Thymus (tissue), 11 donors: ENCODE measurements around the gene BTN1A1. TPM values are rescaled to one million over a fixed set of nuclear protein-coding genes. Genes with fewer than 3 reads are reported as not detected.
A peak's percentile ranks its signal among the peaks of the same experiment; 100 is the strongest.
"Not testable (repeated sequence)": the region's sequence is repeated elsewhere in the genome, so short reads cannot be mapped to it uniquely, and the experiment has no call there.

Experiments used
- DNase-seq, 9 donors: peaks; one replicate each; pipeline ENCODE4 v3.0.0-alpha.2; 2013; ENCODE audit warnings: low spot score in 9 of 9, low read depth in 6 of 9, missing footprints in 1 of 9
- H3K27ac ChIP-seq, 2 donors: one replicate each; pipeline ENCODE4 v1.5.1; 2013; ENCODE audit warnings: control low read depth in 1 of 2, low read depth in 1 of 2, low read length in 1 of 2, mild to moderate bottlenecking in 1 of 2, moderate library complexity in 1 of 2
- H3K27me3 ChIP-seq, 2 donors: one replicate each; pipeline ENCODE4 v1.5.1; 2013; ENCODE audit warnings: low read length in 1 of 2; ENCODE audit not compliant: control insufficient read depth in 2 of 2, insufficient read depth in 1 of 2
- H3K36me3 ChIP-seq, 2 donors: one replicate each; pipeline ENCODE4 v1.5.1; 2013; ENCODE audit warnings: low read length in 1 of 2, mild to moderate bottlenecking in 1 of 2, moderate library complexity in 1 of 2; ENCODE audit not compliant: control insufficient read depth in 2 of 2, insufficient read depth in 2 of 2
- H3K4me1 ChIP-seq, 2 donors: one replicate each; pipeline ENCODE4 v1.5.1; 2013; ENCODE audit warnings: low read length in 2 of 2; ENCODE audit not compliant: control insufficient read depth in 2 of 2, insufficient read depth in 2 of 2
- H3K4me3 ChIP-seq, 2 donors: one replicate each; pipeline ENCODE4 v1.5.1; 2013; ENCODE audit warnings: low read length in 2 of 2, control low read depth in 1 of 2, mild to moderate bottlenecking in 1 of 2
- H3K9me3 ChIP-seq, 2 donors: one replicate each; pipeline ENCODE4 v1.5.1; 2013; ENCODE audit warnings: low read length in 1 of 2, mild to moderate bottlenecking in 1 of 2; ENCODE audit not compliant: control insufficient read depth in 2 of 2, insufficient read depth in 1 of 2
- WGBS: extraction: QIAGEN DNeasy Blood & Tissue Kit; methylation state at CpG from one replicate; pipeline ENCODE4 v1.1.7; 2013; 5-methylcytosine and 5-hydroxymethylcytosine counted together
- polyA plus RNA-seq: library from polyadenylated mRNA; stranded (reverse); fragments of 200-250 nt; gene quantifications from one replicate; pipeline ENCODE4 v1.2.3, GENCODE V29; 2013
- total RNA-seq: library from RNA; stranded (reverse); fragments of 120-200 nt; gene quantifications from one replicate; pipeline ENCODE4 v1.2.4, GENCODE V29; 2013
- donor health status: healthy.

The BTN1A1 gene
- total and polyA plus RNA-seq, 2 donors: 0.14 to 0.16 TPM

DNA sequence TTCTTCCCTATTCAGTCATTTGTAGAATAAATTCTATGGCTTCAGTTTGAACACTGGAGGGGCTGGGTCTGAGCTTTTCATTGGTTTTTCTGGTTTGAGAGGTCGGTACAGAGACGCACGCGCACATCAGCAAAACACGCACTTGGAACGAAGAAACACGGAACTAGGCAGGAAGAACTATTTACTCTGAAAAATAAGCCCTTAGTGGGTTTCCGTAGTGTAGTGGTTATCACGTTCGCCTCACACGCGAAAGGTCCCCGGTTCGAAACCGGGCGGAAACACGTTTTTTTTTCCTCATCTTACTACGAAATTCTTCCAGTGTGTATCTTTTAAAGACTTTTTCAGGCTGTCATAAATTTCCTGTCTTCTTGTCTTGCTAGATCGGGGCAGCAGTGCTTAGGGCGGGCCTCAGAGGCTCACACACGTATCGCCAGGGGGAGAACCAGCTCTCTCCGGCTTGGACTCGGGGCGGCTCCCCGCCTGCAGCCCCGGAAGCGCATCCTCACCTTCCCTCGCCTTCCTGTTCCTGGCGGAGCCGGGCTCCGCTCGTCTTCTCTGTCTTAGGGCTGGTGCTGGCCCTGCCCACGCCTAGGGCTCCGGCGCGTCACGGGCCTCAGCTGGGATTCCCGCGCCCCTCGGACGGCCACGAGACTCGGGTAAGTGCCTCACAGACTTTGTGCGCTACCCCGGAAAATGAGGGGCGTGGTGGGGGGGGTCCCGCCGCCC is 37.9 kb downstream of the BTN1A1 start, which contains the start of gene HMGN4:
HMGN4 (plus strand) TSS at position 521 of the 726 bp plus-strand sequence. CDS start 6,841 bp downstream, outside the sequence.
- no peaks in the 10 kb centered on the region for H3K27me3 ChIP-seq
- under 1% methylated on average over 49 of the region's 49 CpGs for WGBS
- H3K36me3 ChIP-seq: peaks cover 4 to 11% of the 10 kb centered on the region in 2 donors
- peaks cover 16 to 29% of the 10 kb centered on the region in 2 donors for H3K4me1 ChIP-seq
- H3K27ac ChIP-seq: peak within 1 kb of the TSS; percentile 94 to 97
- peak within 1 kb of the TSS; percentile 97 to 98 for H3K4me3 ChIP-seq
- H3K9me3 ChIP-seq: no peaks in the 10 kb centered on the region
- peak; percentile 85 to 99 (median 96) for DNase-seq

DNA sequence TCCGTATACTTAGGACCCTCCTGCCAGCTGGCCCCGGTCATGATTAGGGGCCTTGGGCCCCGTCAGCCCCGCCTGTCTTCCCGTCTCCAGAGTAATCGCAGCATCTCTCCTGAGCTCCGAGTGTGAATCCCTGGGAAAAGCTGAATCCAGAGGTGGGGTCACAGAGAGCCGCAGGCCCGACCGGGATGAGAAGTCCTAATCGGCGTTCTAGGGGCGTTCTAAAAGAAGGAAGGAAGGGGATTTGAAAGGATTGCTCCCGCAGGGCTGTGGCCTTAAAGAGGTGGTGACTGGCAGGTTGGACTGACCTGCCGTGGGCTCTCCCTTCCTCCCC is 38.4 kb downstream of the BTN1A1 start:
- H3K9me3 ChIP-seq: no peaks in the 10 kb centered on the region
- peak overlapping the region; percentile 94 to 97 for H3K27ac ChIP-seq
- WGBS: under 1% methylated on average over 15 of the region's 15 CpGs
- no peaks in the 10 kb centered on the region for H3K27me3 ChIP-seq
- no peak for DNase-seq
- peak overlapping the region; percentile 97 to 98 for H3K4me3 ChIP-seq
- peaks cover 16 to 29% of the 10 kb centered on the region in 2 donors for H3K4me1 ChIP-seq
- peaks cover 4 to 14% of the 10 kb centered on the region in 2 donors for H3K36me3 ChIP-seq

DNA sequence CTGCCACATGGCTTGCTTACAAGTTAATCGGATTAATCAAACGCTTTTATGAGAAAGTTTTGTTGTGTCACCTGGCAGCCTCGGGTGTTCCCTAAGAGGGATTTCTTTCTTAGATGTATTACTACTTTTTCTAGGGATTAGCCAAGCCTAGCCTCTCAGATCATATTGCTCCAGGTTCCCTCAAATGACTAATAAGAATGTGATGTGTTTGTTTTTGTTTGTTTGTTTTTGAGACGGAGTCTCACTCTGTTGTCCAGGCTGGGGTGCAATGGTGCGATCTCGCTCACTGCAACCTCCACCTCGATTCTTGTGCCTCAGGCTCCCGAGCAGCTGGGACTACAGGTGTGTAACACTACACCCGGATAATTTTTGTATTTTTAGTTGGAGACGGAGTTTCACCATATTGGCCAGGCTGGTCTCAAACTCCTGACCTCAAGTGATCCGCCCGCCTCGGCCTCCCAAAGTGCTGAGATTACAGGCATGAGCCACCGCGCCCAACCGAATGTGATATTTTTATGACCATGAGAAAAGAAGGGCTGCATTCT is 39.0 kb downstream of the BTN1A1 start:
- no peaks in the 10 kb centered on the region for H3K9me3 ChIP-seq
- WGBS: 85% methylated on average over 16 of the region's 16 CpGs
- no peaks in the 10 kb centered on the region for H3K27me3 ChIP-seq
- H3K4me3 ChIP-seq: peak overlapping the region; percentile 97 to 98
- peaks cover 16 to 29% of the 10 kb centered on the region in 2 donors for H3K4me1 ChIP-seq
- no peak overlapping the region for H3K27ac ChIP-seq
- peaks cover 4 to 17% of the 10 kb centered on the region in 2 donors for H3K36me3 ChIP-seq
- DNase-seq: no peak

DNA sequence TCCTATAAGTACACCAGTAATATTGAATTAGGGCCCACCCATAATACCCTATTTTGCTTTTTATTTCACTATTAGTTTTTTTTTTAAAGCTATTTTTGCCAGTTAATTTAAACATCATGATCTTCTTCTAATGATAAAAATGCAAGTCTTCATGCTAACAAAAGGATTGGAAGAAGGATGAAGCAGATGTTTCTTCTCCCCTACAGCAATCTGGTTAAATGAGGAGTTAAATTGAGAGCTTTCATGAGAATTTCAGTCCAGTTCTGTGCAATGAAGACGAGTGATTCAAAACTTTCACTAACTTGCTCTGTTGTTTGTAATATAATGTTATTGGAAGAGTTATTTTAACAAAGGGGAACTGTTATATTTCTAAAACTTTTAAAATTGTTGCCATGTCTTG is 41.5 kb downstream of the BTN1A1 start:
- H3K9me3 ChIP-seq: no peaks in the 10 kb centered on the region
- no peak overlapping the region for H3K27ac ChIP-seq
- DNase-seq: no peak
- no peak overlapping the region for H3K4me3 ChIP-seq
- H3K36me3 ChIP-seq: peaks cover 9 to 29% of the 10 kb centered on the region in 2 donors
- no peaks in the 10 kb centered on the region for H3K27me3 ChIP-seq
- 93% methylated on average over 1 of the region's 1 CpG for WGBS
- H3K4me1 ChIP-seq: peaks cover 16 to 18% of the 10 kb centered on the region in 2 donors

DNA sequence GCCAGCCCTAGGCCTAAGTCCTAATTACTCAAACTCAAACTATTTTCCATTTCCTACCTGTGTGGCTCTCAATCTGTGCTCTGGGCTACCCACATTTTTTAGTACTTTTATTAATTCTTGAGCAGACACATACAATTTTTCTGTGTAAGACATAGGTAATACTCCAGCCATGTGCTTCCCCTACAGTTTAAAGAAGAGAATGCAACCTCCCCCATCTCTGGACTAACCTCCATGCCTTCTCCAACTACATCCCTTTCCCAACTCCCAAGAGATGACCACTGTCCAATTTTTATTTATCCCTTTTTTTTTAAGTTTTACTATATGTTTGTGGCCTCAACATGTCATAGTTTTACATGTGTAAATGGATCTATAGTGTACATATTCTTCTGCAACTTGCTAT is 43.9 kb downstream of the BTN1A1 start:
- Histone ChIP-seq H3K27ac (no peak overlapping the region), H3K36me3 (peaks cover 9 to 29% of the 10 kb centered on the region in 2 donors), H3K4me1 (peaks cover 6 to 7% of the 10 kb centered on the region in 2 donors), H3K27me3 (no peaks in the 10 kb centered on the region), H3K4me3 (no peak overlapping the region), H3K9me3 (no peaks in the 10 kb centered on the region)
- DNase-seq: peak in 1 of 9 donors; percentile 32

DNA sequence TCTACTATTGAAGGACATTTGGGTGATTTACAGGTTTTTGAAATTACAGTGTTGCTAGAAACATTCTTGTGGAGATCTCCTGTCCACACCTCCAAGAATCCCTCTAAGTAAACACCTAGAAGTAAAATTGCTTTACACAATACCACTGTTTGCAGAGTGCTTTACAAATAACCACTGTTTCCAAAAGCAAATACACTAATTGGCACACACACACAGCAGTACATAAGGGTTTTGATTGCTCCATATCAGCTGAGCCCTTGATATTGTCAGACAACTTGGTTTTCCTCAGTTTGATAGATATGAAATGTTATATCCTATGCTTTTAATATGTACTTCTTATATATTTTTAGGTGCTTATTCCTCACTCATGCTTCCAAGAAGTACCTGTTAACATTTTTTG is 44.4 kb downstream of the BTN1A1 start:
- no peak overlapping the region for H3K27ac ChIP-seq
- peaks cover under 1 to 3% of the 10 kb centered on the region in 2 donors for H3K4me1 ChIP-seq
- DNase-seq: no peak
- no peaks in the 10 kb centered on the region for H3K27me3 ChIP-seq
- H3K9me3 ChIP-seq: no peaks in the 10 kb centered on the region
- peaks cover 9 to 29% of the 10 kb centered on the region in 2 donors for H3K36me3 ChIP-seq
- no peak overlapping the region for H3K4me3 ChIP-seq

DNA sequence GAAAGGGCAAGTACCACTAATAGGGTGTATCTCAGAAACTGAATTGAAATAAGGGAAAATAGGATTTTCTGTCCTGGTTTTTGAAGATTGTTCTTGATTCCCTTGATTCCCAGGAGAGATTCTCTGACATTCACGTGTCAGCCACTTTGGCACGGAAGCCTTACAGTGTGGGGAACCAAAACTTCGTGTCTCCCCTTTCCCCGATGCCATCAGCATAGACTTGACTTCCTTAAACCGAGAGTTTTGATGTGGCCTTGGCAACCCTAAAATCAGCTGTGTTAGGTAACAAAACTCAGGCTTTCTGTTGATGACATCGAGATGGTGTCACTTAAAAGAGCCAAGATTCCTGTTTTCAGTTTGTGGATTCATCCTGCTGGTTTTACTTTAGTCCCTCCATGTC is 45.5 kb downstream of the BTN1A1 start:
- no peaks in the 10 kb centered on the region for H3K27me3 ChIP-seq
- no peak overlapping the region for H3K4me3 ChIP-seq
- WGBS: 95% methylated on average over 6 of the region's 6 CpGs
- H3K36me3 ChIP-seq: peaks cover 5 to 23% of the 10 kb centered on the region in 2 donors
- peaks cover 0 to 5% of the 10 kb centered on the region in 2 donors for H3K9me3 ChIP-seq
- no peak overlapping the region for H3K27ac ChIP-seq
- no peak for DNase-seq
- peaks cover 0 to 4% of the 10 kb centered on the region in 2 donors for H3K4me1 ChIP-seq

DNA sequence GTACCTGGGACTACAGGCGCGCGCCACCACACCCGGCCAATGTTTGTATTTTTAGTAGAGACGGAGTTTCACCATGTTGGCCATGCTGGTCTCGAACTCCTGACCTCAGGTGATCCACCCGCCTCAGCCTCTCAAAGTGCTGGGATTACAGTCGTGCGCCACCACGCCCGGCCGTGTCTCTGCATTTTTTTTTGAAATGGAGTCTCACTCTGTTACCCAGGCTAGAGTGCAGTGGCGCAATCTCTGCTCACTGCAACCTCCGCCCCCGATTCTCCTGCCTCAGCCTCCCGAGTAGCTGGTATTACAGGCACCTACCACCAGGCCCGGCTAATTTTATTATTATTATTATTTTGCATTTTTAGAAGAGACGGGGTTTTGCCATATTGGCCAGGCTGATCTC is 47.3 kb downstream of the BTN1A1 start:
- 99% methylated on average over 18 of the region's 18 CpGs for WGBS
- not testable (repeated sequence) for H3K4me3 ChIP-seq, H3K27me3 ChIP-seq, H3K4me1 ChIP-seq, DNase-seq, H3K9me3 ChIP-seq, H3K27ac ChIP-seq
- H3K36me3 ChIP-seq: peaks cover 5 to 22% of the 10 kb centered on the region in 2 donors

DNA sequence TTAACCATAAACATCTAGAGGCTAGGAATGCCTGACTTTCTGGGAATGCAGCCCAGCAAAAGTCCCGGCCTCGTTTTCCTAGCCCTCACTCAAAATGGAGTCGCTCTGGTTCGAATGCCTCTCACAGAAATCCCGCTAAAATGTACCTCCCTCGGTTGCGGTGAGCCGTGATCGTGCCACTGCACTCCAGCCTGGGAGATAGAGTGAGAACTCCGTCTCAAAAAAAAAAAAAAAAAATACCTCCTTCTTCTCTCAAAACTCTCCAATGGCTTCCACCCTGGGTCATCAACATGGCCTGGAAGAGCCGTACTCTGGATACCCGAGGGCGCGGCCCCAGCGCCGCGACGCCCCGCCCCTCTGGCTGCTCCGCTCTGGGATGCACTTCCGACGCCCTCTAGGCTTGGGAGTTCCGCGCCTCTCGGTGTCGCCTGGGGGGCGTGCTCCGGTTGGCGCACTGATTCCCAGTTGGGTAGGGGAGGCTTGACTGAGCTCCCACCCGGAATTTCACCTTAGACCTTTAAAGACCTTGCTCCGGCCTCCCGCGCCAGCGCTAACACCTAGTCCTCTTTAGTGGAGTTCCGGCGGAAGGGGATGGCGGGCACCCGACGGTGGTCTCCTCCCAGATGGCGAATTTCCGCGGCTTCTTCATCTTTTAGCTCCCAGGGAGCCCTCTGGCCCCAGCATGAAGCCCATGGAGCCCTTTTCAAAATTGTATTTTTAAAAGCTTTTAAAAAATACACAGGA is 50.3 kb downstream of the BTN1A1 start:
- DNase-seq: peak in 4 of 9 donors; percentile 50 to 77 (median 61)

More for the DNA sequence above, 50.3 kb downstream of the BTN1A1 start:
- Histone ChIP-seq H3K27me3 (peaks cover 0 to 2% of the 10 kb centered on the region in 2 donors), H3K27ac (peak overlapping the region; percentile 52 to 78), H3K4me3 (peak overlapping the region; percentile 83 to 85), H3K4me1 (peaks cover 9 to 29% of the 10 kb centered on the region in 2 donors), H3K36me3 (peaks cover 0 to 6% of the 10 kb centered on the region in 2 donors), H3K9me3 (peaks cover 0 to 6% of the 10 kb centered on the region in 2 donors)
- 4% methylated on average over 42 of the region's 42 CpGs for WGBS
